ENCODE measurements around the gene VPS16. TPM values are rescaled to one million over a fixed set of nuclear protein-coding genes. Genes with fewer than 3 reads are reported as not detected.

The VPS16 gene
- total RNA-seq, 1 experiment from 2014 or later = 26.2 TPM

DNA sequence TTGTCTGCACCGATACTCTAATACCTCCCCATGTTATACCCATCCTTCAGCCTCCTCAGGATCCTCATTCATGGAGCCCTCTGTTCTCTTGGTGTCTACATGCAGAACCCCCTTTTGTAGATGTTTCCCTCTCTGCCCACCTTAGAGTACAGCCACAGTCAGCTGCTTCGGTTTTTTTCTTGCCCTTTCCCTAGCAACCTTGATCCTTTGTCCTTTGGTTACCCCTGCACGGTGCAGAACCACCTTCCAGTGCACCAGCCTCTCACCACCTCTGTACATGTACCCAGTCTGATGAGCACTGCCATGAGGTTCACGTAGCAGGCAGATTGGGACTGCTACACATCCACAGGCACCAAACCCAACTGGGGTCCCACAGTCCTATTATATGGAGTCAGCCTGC lies 7.3 kb downstream of the VPS16 start (continued):
- TF ChIP-seq, protein P1, sequence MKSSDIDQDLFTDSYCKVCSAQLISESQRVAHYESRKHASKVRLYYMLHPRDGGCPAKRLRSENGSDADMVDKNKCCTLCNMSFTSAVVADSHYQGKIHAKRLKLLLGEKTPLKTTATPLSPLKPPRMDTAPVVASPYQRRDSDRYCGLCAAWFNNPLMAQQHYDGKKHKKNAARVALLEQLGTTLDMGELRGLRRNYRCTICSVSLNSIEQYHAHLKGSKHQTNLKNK (CRISPR knock-in tag; IDR thresholded peaks at IDR 0.05) = no peak
- TF ChIP-seq ZNF232 (CRISPR knock-in tag; IDR thresholded peaks at IDR 0.05) = no peak
- TF ChIP-seq, protein P2, sequence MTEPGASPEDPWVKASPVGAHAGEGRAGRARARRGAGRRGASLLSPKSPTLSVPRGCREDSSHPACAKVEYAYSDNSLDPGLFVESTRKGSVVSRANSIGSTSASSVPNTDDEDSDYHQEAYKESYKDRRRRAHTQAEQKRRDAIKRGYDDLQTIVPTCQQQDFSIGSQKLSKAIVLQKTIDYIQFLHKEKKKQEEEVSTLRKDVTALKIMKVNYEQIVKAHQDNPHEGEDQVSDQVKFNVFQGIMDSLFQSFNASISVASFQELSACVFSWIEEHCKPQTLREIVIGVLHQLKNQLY (CRISPR knock-in tag; IDR thresholded peaks at IDR 0.05) = no peak
- TF ChIP-seq ZNF138 (CRISPR knock-in tag; conservative IDR thresholded peaks at IDR 0.05) = no peak
- TF ChIP-seq, protein P3, sequence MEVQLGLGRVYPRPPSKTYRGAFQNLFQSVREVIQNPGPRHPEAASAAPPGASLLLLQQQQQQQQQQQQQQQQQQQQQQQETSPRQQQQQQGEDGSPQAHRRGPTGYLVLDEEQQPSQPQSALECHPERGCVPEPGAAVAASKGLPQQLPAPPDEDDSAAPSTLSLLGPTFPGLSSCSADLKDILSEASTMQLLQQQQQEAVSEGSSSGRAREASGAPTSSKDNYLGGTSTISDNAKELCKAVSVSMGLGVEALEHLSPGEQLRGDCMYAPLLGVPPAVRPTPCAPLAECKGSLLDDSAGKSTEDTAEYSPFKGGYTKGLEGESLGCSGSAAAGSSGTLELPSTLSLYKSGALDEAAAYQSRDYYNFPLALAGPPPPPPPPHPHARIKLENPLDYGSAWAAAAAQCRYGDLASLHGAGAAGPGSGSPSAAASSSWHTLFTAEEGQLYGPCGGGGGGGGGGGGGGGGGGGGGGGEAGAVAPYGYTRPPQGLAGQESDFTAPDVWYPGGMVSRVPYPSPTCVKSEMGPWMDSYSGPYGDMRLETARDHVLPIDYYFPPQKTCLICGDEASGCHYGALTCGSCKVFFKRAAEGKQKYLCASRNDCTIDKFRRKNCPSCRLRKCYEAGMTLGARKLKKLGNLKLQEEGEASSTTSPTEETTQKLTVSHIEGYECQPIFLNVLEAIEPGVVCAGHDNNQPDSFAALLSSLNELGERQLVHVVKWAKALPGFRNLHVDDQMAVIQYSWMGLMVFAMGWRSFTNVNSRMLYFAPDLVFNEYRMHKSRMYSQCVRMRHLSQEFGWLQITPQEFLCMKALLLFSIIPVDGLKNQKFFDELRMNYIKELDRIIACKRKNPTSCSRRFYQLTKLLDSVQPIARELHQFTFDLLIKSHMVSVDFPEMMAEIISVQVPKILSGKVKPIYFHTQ (CRISPR knock-in tag; IDR thresholded peaks at IDR 0.05) = no peak
- TF ChIP-seq, protein P4, sequence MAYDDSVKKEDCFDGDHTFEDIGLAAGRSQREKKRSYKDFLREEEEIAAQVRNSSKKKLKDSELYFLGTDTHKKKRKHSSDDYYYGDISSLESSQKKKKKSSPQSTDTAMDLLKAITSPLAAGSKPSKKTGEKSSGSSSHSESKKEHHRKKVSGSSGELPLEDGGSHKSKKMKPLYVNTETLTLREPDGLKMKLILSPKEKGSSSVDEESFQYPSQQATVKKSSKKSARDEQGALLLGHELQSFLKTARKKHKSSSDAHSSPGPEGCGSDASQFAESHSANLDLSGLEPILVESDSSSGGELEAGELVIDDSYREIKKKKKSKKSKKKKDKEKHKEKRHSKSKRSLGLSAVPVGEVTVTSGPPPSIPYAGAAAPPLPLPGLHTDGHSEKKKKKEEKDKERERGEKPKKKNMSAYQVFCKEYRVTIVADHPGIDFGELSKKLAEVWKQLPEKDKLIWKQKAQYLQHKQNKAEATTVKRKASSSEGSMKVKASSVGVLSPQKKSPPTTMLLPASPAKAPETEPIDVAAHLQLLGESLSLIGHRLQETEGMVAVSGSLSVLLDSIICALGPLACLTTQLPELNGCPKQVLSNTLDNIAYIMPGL (CRISPR knock-in tag; IDR thresholded peaks at IDR 0.05) = no peak
- TF ChIP-seq, protein P5, sequence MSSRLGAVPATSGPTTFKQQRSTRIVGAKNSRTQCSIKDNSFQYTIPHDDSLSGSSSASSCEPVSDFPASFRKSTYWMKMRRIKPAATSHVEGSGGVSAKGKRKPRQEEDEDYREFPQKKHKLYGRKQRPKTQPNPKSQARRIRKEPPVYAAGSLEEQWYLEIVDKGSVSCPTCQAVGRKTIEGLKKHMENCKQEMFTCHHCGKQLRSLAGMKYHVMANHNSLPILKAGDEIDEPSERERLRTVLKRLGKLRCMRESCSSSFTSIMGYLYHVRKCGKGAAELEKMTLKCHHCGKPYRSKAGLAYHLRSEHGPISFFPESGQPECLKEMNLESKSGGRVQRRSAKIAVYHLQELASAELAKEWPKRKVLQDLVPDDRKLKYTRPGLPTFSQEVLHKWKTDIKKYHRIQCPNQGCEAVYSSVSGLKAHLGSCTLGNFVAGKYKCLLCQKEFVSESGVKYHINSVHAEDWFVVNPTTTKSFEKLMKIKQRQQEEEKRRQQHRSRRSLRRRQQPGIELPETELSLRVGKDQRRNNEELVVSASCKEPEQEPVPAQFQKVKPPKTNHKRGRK (CRISPR knock-in tag; IDR thresholded peaks at IDR 0.05; ENCODE audit: borderline replicate concordance) = no peak
- TF ChIP-seq KAT7 (CRISPR knock-in tag; IDR thresholded peaks at IDR 0.05; ENCODE audit: borderline replicate concordance) = no peak
- TF ChIP-seq MXD4 (CRISPR knock-in tag; IDR thresholded peaks at IDR 0.05; ENCODE audit: borderline replicate concordance) = no peak
- no peak for TF ChIP-seq ZNF396 (CRISPR knock-in tag; IDR thresholded peaks at IDR 0.05; ENCODE audit: borderline replicate concordance)

DNA sequence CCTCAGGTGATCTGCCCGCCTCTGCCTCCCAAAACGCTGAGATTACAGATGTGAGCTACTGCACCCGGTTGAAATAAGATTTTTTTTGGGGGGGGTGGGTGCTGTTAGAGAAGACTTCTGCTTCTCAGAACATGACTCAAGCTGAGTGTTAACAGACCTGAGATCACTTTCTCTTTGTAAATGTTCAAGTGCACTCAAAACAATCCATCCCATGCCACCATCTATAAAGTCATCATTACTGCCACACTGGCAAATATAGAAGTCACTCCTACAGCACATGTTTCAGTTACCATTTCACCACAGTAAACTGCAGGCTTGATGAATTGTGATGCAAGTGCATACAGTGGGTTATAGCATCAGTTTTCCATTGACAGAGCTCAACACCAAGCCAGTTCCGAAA lies 9.0 kb downstream of the VPS16 start:
- no peak overlapping the region for H3K4me3 Mint-ChIP-seq
- no peaks in the 10 kb centered on the region for H3K9me3 Mint-ChIP-seq
- no peak overlapping the region for H3K27ac Mint-ChIP-seq
- H3K36me3 Mint-ChIP-seq = no peaks in the 10 kb centered on the region
- TF ChIP-seq, protein P6, sequence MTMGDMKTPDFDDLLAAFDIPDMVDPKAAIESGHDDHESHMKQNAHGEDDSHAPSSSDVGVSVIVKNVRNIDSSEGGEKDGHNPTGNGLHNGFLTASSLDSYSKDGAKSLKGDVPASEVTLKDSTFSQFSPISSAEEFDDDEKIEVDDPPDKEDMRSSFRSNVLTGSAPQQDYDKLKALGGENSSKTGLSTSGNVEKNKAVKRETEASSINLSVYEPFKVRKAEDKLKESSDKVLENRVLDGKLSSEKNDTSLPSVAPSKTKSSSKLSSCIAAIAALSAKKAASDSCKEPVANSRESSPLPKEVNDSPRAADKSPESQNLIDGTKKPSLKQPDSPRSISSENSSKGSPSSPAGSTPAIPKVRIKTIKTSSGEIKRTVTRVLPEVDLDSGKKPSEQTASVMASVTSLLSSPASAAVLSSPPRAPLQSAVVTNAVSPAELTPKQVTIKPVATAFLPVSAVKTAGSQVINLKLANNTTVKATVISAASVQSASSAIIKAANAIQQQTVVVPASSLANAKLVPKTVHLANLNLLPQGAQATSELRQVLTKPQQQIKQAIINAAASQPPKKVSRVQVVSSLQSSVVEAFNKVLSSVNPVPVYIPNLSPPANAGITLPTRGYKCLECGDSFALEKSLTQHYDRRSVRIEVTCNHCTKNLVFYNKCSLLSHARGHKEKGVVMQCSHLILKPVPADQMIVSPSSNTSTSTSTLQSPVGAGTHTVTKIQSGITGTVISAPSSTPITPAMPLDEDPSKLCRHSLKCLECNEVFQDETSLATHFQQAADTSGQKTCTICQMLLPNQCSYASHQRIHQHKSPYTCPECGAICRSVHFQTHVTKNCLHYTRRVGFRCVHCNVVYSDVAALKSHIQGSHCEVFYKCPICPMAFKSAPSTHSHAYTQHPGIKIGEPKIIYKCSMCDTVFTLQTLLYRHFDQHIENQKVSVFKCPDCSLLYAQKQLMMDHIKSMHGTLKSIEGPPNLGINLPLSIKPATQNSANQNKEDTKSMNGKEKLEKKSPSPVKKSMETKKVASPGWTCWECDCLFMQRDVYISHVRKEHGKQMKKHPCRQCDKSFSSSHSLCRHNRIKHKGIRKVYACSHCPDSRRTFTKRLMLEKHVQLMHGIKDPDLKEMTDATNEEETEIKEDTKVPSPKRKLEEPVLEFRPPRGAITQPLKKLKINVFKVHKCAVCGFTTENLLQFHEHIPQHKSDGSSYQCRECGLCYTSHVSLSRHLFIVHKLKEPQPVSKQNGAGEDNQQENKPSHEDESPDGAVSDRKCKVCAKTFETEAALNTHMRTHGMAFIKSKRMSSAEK (CRISPR knock-in tag; IDR thresholded peaks at IDR 0.05; ENCODE audit: borderline replicate concordance) = no peak
- TF ChIP-seq ETV6 (CRISPR knock-in tag; IDR thresholded peaks at IDR 0.05) (no peak), ZNF219 (CRISPR knock-in tag; IDR thresholded peaks at IDR 0.05; ENCODE audit: borderline replicate concordance) (no peak), KAT7 (CRISPR knock-in tag; IDR thresholded peaks at IDR 0.05; ENCODE audit: borderline replicate concordance) (no peak), SMAD3 (CRISPR knock-in tag; IDR thresholded peaks at IDR 0.05; ENCODE audit: borderline replicate concordance) (no peak), RORB (CRISPR knock-in tag; IDR thresholded peaks at IDR 0.05) (no peak), GABPB1 (CRISPR knock-in tag; IDR thresholded peaks at IDR 0.05) (no peak)
- TF ChIP-seq, protein P7, sequence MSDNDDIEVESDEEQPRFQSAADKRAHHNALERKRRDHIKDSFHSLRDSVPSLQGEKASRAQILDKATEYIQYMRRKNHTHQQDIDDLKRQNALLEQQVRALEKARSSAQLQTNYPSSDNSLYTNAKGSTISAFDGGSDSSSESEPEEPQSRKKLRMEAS (CRISPR knock-in tag; IDR thresholded peaks at IDR 0.05) = no peak
- TF ChIP-seq, protein P8, sequence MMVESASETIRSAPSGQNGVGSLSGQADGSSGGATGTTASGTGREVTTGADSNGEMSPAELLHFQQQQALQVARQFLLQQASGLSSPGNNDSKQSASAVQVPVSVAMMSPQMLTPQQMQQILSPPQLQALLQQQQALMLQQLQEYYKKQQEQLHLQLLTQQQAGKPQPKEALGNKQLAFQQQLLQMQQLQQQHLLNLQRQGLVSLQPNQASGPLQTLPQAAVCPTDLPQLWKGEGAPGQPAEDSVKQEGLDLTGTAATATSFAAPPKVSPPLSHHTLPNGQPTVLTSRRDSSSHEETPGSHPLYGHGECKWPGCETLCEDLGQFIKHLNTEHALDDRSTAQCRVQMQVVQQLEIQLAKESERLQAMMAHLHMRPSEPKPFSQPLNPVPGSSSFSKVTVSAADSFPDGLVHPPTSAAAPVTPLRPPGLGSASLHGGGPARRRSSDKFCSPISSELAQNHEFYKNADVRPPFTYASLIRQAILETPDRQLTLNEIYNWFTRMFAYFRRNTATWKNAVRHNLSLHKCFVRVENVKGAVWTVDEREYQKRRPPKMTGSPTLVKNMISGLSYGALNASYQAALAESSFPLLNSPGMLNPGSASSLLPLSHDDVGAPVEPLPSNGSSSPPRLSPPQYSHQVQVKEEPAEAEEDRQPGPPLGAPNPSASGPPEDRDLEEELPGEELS (CRISPR knock-in tag; IDR thresholded peaks at IDR 0.05) = no peak
- TF ChIP-seq, protein P5 (CRISPR knock-in tag; IDR thresholded peaks at IDR 0.05; ENCODE audit: borderline replicate concordance) = no peak
- no peak for DNase-seq (ENCODE audit: low spot score)
- ChIA-PET POLR2A (no interaction called here), CTCF (interaction anchor here (1.6 to 4.7 kb wide), 4 partner anchors 87 to 161 kb away, joined by 3 to 64 read pairs (median 18); no protein-coding TSS in a partner anchor)
- peaks cover 4% of the 10 kb centered on the region for H3K4me1 Mint-ChIP-seq
- no peak for ATAC-seq
- H3K27me3 Mint-ChIP-seq (ENCODE audit: low read depth) = no peaks in the 10 kb centered on the region
